WI38 (cell line): ENCODE results near the gene MYOT.
"Not testable (repeated sequence)": the region's sequence is repeated elsewhere in the genome, so short reads cannot be mapped to it uniquely, and the experiment has no call there.

ENCODE experiments used
- H3K4me3 ChIP-seq: 2 replicates; pipeline ENCODE4 v1.5.1; 2011; ENCODE audit warnings: low read depth, mild to moderate bottlenecking, control low read depth, low read length
- CTCF ChIP-seq: IDR thresholded peaks from 2 replicates; pipeline ENCODE4 v1.5.1; 2012; ENCODE audit warnings: low read depth, mild to moderate bottlenecking, control low read depth, low read length

MYOT gene

GRCh38 chr5:137836997-137837396 lies 30.7 kb upstream of the MYOT start:
- no peak overlapping the region for H3K4me3 ChIP-seq
- TF ChIP-seq CTCF, result no peak

- H3K4me3 ChIP-seq, result no peak overlapping the region
- no peak for TF ChIP-seq CTCF
Observed at GRCh38 chr5:137837491-137838394, 29.9 kb upstream of the MYOT start.

- no peak for TF ChIP-seq CTCF
- H3K4me3 ChIP-seq, result no peak overlapping the region
Observed at GRCh38 chr5:137838976-137839375, 28.7 kb upstream of the MYOT start.

GRCh38 chr5:137842296-137842695 lies 25.4 kb upstream of the MYOT start:
- TF ChIP-seq CTCF, result no peak
- no peak overlapping the region for H3K4me3 ChIP-seq

GRCh38 chr5:137843676-137844299 lies 23.9 kb upstream of the MYOT start:
- H3K4me3 ChIP-seq, result no peak overlapping the region
- no peak for TF ChIP-seq CTCF

GRCh38 chr5:137845472-137845871 lies 22.2 kb upstream of the MYOT start:
- TF ChIP-seq CTCF, result no peak

GRCh38 chr5:137847687-137848086 lies 20.0 kb upstream of the MYOT start:
- no peak for TF ChIP-seq CTCF
- no peak overlapping the region for H3K4me3 ChIP-seq

More at GRCh38 chr5:137845472-137845871, 22.2 kb upstream of the MYOT start:
- no peak overlapping the region for H3K4me3 ChIP-seq

- H3K4me3 ChIP-seq, result not testable (repeated sequence)
Observed at GRCh38 chr5:137853165-137853564, 14.5 kb upstream of the MYOT start.
